ENCODE measurements around the gene PTPN3. TPM values are rescaled to one million over a fixed set of nuclear protein-coding genes. Genes with fewer than 3 reads are reported as not detected.

The PTPN3 gene
- polyA plus RNA-seq, 2 of the 4 experiments (the other 2 are of a cell fraction), result 8.9 to 20.3 TPM

DNA sequence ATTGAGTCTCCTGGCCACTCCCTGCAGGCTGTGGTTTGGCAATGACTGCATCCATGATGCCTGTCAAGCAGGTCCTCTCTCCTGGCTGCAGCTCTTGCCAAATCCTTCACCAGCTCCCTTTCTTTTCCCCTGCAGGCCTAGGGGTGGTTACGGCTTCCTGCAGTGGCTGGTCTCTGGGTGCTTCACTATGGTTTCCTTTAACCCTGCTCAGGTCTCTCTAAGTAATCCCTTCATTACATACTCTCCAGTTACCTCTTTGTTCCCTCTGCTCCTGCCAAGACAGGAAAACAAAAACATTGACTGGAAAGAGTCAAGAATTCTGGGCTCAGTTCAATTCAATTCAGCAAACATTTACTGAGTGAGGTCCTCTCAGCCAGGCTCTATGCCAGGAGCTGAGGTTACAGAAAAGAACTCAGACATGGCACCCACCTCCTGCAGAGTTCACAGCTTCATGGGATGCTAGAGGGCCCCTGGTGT lies 19.8 kb upstream of the PTPN3 start:
- FAIRE-seq (no peak), ATAC-seq (no peak)
- WGBS (ENCODE audit: missing lambda C conversion rate), result 72% methylated on average over 1 of the region's 1 CpG

DNA sequence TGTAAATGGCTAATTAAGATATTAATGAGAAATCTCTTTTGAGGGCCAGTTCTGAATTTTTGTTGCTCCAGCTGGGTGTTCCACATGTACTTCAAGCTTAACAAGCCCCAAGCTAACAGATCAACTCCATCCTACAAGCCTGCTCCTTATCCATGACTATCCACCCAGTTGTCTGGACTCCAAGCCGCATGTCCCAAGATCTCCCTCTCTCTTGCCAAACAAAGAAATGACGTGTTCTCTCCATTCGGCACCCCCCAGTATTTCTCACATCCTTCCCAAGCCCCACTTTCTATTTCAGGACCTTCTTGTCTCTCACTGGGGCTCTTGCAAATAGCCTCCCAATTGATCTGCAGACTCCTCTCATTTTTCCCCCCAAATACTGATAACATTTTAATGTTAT lies 15.8 kb upstream of the PTPN3 start:
- H3K4me2 ChIP-seq, result no peak overlapping the region
- TF ChIP-seq HEYL (CRISPR knock-in tag; IDR thresholded peaks at IDR 0.05) (no peak), MAFK (IDR thresholded peaks at IDR 0.05; ENCODE audit: partially characterized antibody) (no peak), HOXA7 (CRISPR knock-in tag; IDR thresholded peaks at IDR 0.05) (no peak), TFCP2L1 (CRISPR knock-in tag; IDR thresholded peaks at IDR 0.05) (no peak), ZC3H11A (IDR thresholded peaks at IDR 0.05) (no peak), HDAC2 (IDR thresholded peaks at IDR 0.05) (no peak), E2F6 (IDR thresholded peaks at IDR 0.05; ENCODE audit: borderline replicate concordance, low read depth) (no peak), HOXB5 (CRISPR knock-in tag; IDR thresholded peaks at IDR 0.05) (no peak), ZSCAN20 (CRISPR knock-in tag; IDR thresholded peaks at IDR 0.05) (no peak), MYC (IDR thresholded peaks at IDR 0.05; ENCODE audit: borderline replicate concordance, low read length) (no peak), HOXB13 (CRISPR knock-in tag; IDR thresholded peaks at IDR 0.05; ENCODE audit: low read depth) (no peak), TP53 (CRISPR knock-in tag; IDR thresholded peaks at IDR 0.05) (no peak), RCOR1 (IDR thresholded peaks at IDR 0.05; ENCODE audit: low read depth, low read length) (no peak), GATA3 (IDR thresholded peaks at IDR 0.05; ENCODE audit: borderline replicate concordance) (no peak), FOSB (CRISPR knock-in tag; IDR thresholded peaks at IDR 0.05) (no peak), HMGXB4 (CRISPR knock-in tag; IDR thresholded peaks at IDR 0.05; ENCODE audit: borderline replicate concordance) (no peak)
- TF ChIP-seq, protein P1, sequence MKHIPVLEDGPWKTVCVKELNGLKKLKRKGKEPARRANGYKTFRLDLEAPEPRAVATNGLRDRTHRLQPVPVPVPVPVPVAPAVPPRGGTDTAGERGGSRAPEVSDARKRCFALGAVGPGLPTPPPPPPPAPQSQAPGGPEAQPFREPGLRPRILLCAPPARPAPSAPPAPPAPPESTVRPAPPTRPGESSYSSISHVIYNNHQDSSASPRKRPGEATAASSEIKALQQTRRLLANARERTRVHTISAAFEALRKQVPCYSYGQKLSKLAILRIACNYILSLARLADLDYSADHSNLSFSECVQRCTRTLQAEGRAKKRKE (CRISPR knock-in tag; IDR thresholded peaks at IDR 0.05; ENCODE audit: low read depth), result no peak
- TF ChIP-seq, protein P2, sequence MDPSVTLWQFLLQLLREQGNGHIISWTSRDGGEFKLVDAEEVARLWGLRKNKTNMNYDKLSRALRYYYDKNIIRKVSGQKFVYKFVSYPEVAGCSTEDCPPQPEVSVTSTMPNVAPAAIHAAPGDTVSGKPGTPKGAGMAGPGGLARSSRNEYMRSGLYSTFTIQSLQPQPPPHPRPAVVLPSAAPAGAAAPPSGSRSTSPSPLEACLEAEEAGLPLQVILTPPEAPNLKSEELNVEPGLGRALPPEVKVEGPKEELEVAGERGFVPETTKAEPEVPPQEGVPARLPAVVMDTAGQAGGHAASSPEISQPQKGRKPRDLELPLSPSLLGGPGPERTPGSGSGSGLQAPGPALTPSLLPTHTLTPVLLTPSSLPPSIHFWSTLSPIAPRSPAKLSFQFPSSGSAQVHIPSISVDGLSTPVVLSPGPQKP (IDR thresholded peaks at IDR 0.05; ENCODE audit: low read depth, low read length), result no peak
- TF ChIP-seq, protein P3, sequence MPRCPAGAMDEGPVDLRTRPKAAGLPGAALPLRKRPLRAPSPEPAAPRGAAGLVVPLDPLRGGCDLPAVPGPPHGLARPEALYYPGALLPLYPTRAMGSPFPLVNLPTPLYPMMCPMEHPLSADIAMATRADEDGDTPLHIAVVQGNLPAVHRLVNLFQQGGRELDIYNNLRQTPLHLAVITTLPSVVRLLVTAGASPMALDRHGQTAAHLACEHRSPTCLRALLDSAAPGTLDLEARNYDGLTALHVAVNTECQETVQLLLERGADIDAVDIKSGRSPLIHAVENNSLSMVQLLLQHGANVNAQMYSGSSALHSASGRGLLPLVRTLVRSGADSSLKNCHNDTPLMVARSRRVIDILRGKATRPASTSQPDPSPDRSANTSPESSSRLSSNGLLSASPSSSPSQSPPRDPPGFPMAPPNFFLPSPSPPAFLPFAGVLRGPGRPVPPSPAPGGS (IDR thresholded peaks at IDR 0.05), result no peak
- DNase-seq (ENCODE audit: low read depth in 1 of 2, low spot score in 1 of 2) (no peak), FAIRE-seq (no peak), ATAC-seq (no peak)
- ChIA-PET CTCF (interaction anchor here (0.8 to 13.4 kb wide), 6 partner anchors 8 to 63 kb away, joined by 3 to 88 read pairs (median 6); partner anchors contain the start of gene PTPN3), POLR2A (no interaction called here)
- no peak overlapping the region for H3K4me3 ChIP-seq
- 76% methylated on average over 3 of the region's 3 CpGs for WGBS (ENCODE audit: missing lambda C conversion rate)
- no peaks in the 10 kb centered on the region; the same call in 2 of the 3 replicates for H3K4me1 ChIP-seq
- no peak overlapping the region for H3K27ac ChIP-seq
- H3K9me3 ChIP-seq, result no peaks in the 10 kb centered on the region

More for the DNA sequence above, 19.8 kb upstream of the PTPN3 start:
- ChIA-PET POLR2A (no interaction called here), CTCF (interaction anchor here (0.6 to 13.4 kb wide), 9 partner anchors 19 to 335 kb away, joined by 3 to 88 read pairs (median 3); partner anchors contain the start of gene PTPN3)
- Histone ChIP-seq H3K9me3 (no peaks in the 10 kb centered on the region), H3K27ac (no peak overlapping the region), H3K4me1 (no peaks in the 10 kb centered on the region; the same call in 2 of the 3 replicates), H3K4me3 (no peak overlapping the region), H3K4me2 (no peak overlapping the region)
- no peak for DNase-seq (ENCODE audit: low read depth in 1 of 2, low spot score in 1 of 2)
- TF ChIP-seq RCOR1 (IDR thresholded peaks at IDR 0.05; ENCODE audit: low read depth, low read length), result no peak
- no peak for TF ChIP-seq CHD2 (IDR thresholded peaks at IDR 0.05; ENCODE audit: low read length, partially characterized antibody)
